Stimulated activated CD4-positive, alpha-beta T cell treated with anti-CD3 and anti-CD28 coated beads, Interleukin-15, amount 100 ng/mL, for 48 hours (primary cell): Measurements from ENCODE around the gene AGPAT4.

Source experiments
- DNase-seq, 2 donors: peaks; one replicate each; pipeline ENCODE4 v3.0.0-alpha.2; 2020; ENCODE audit warnings: low read depth in 2 of 2

AGPAT4 gene

DNA sequence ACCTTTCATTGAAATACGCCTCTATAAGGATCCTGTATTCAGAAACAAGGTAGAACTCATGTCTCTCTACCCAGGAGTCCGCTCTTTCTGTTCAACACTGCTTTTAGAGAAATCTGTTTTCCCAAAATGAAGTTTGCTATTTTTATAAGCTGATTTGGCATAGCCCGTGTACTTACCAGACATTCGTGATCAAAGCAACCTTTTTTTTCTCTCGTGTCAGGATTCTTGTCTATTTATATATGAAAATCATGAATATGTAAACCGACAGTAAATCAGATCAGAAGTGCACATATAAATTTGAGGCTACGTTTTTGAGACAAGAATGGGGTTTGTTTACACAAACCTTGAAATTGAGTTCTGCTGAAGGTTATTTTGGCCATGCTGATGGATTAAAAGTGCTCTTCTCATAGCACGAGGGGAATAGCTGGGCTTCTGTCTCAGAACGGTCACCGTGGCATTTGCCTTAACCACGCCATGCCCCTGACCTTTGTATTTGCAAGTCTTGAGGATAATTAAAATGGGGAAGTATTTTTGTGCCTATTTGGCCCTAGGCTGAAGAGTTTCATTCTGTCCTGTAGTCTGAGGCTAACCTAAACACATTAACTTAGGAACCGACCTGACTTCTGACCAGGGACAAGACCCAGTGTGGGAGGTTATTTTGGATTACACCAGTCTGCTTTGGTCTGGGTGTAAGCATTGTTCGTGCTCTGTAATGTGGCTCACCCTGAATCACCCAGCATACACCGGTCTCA is 163.7 kb downstream of the AGPAT4 start:
- DNase-seq: no peak

DNA sequence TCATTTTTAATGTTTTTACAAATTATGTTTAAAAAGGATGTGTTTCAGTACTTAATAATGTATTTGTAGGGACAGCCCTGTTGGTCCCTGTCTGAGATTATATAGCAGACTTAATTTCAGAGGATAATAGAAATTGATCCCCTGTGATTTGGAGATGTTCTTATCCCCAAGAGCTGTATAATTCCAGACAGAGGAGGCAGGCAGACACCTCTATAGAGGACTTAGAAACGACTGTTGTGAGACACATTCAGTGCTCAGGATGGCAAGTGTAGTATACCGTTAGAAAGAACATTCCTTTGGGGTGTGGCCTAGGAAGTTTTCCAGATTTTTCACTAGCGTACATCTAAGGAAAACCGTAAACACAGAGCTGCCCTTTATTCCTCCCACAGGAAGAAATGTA is 164.5 kb downstream of the AGPAT4 start:
- no peak for DNase-seq

DNA sequence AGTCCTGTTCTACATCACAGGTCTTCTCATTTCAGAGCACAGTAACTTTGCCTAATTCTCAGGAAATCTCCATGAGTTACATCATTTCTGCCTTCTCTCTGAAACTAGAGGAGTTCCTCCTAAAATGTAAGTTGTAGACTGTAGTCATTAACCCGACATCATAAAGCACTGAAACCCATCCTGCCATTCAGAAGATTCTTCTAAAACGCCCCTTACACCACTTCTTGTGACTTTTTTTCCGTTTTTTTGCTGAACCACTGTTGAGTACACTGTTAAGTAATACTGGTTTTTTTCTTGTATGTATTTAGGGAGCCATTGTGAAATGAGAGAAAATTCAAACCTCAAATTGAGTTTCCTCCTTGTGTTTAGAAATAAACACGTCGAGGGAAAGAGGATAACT is 164.9 kb downstream of the AGPAT4 start:
- DNase-seq: no peak

DNA sequence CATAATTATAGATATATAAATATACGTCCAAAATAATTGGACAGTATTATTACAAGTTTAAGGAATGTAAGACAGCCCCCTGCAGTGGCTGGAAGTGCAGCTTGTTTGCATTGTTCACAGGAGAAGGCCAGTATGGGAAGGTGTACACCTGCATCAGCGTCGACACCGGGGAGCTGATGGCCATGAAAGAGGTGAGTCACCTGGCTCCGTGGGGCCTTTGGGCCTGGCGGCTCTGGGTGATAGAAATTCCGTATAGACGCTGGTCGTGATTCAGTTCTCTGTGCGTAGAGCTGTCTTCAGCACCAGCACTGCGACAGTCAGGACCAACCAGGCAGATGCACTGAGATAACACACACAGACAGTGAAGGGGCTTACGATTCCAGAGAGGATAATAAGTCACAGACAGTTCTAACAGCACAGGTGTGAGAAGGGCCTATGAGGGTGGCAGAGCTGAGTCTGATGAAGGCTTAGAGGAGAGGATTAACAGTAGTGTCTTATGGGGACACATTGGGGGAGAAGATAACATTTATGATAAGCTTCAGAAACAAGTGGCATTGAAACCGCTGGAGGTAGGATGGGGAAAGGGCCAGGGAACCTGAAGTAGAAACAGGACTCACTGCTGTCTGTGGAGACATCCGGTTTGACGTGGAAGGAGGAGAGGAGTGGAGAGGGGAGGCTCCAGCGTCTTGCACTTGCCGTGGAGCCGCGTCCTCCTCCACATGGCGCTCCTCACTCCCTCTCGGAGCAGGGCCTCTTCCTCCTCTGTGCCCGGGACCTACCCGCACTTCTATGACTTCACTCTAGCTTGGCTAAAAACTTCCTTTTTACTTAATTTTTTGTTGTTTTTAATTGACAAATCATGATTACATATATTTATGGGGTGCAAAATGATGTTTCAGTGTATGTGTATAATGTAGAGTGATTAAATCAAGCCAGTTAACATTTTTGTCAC is 165.8 kb downstream of the AGPAT4 start:
- no peak for DNase-seq

DNA sequence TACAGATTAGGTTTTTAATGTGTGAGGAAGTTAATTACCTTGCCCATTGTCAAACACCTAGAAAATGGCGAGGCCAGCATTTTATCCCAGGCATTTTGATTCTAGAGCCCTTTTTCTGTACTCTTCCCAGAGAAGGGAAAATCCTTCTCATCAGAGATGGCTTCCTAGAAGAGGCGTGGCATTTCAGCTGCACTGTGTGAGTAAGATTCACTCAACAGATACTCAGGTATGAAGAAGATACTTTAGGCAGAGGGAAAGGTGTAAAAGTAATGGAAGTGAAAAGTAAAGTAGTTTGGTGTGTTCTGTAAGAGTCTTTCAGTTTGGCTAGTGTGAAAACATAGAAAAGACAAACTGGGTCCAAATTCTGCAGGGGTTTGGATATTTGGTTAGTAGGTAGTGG is 168.5 kb downstream of the AGPAT4 start:
- no peak for DNase-seq

DNA sequence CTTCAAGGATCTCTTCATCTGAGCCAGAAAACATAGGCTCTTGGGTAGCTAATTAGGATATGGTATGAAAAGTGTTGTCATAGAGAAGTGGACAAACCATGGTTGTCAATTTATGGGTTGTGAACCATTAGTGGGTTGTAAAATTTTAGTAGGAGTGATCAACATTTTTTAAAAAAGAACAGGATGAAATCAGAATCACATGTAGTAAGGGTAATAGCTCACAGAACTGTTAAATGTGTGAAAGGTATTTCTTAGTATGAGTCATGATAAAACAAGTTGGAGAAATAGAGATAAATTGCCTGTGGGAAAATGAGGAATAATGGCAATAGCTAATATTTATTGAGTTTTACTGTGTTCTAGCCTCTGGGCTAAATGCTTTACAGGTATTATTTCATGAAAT is 168.9 kb downstream of the AGPAT4 start:
- no peak for DNase-seq

DNA sequence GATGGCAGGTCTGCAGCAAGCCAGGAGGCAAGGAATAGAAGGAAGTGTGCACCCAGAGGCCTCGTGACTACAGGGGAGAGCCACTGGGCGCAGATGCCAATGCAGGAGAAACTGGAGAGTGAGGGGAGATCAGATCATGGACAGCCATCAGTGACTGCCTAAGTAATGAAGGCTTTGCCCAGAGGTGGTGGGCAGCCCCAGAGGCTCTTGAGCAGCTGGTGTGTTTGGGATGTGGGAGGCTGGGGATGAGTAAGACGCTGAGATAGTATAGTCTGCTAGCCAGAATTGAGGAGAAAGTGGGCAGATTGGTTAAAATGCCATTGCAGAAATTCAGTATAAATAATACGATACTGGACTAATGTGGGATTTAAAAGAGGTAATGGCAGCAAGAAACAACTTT is 170.4 kb downstream of the AGPAT4 start:
- no peak for DNase-seq

DNA sequence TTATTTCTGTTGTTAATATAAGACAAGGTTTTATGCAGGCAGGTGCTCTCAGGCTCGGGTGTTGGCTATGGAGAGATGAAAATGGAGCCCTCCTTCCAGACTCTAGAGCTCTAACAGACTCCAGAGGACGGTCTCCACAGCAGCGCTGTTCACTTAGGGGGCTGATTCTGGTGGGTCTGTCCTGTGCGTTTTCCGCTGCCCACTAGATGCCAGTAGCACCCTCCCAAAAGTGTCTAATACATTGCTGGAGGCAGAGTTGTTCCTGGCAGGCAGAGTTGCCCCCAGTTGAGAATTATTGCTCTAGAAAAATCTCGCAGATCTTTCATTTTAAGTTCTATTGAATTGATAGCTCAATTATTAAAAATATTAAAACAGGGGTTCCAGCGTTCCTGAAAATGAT is 172.3 kb downstream of the AGPAT4 start:
- DNase-seq: no peak

DNA sequence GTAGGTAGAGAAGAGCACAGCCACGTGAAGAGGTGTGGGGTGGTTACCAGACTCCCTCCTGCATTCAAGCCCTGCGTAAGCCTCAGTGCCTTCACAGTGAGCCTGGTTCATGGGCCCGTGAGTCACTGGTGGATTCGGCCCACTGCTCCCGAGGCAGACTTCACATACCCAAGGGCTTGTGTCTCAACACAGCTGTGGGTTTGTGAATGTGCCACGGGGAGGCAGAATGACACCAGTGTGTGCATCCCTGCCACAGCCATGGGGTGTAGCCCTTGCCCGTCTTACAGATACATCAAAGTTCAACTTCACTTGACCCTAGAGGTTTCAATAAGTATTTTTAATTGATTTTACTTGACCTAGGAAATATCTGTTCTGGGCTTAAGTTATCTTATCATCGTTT is 173.8 kb downstream of the AGPAT4 start:
- no peak for DNase-seq

DNA sequence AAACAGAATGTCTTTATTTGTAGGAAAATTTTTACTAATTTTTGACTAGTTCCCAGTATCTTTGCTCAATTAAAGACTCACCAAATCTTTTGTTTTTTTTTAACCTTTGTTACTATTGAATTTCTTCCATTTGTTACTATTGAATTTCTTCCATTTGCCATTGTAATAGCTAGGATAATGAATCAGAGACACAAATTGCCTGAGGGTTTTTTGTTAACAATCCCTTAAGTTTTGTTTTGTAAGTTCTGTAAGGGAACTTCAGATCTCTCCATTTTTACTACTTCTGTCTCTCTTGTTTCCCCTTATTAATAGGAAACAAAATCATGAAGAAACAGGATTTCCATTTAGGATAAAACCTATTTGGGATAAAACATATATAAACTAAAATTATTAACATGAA is 177.9 kb downstream of the AGPAT4 start:
- no peak for DNase-seq

DNA sequence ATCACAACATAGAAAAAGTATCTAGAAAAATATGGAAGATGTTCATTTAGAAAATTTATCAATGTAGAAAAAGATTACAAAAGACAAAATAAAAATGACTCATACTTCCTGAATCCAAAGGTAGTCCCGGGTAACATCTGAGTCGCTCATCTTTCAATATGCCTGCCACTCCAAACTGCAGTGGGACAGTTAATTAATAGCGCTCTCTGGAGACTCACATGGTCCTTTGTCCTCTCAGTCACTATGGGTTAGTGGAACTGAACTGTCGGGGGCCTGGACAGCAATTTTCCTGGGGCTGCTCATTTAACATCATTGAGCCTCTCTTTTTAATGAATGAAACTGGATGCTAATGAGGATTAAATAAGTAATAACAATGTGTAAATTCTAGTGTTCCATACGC is 178.9 kb downstream of the AGPAT4 start:
- DNase-seq: no peak

DNA sequence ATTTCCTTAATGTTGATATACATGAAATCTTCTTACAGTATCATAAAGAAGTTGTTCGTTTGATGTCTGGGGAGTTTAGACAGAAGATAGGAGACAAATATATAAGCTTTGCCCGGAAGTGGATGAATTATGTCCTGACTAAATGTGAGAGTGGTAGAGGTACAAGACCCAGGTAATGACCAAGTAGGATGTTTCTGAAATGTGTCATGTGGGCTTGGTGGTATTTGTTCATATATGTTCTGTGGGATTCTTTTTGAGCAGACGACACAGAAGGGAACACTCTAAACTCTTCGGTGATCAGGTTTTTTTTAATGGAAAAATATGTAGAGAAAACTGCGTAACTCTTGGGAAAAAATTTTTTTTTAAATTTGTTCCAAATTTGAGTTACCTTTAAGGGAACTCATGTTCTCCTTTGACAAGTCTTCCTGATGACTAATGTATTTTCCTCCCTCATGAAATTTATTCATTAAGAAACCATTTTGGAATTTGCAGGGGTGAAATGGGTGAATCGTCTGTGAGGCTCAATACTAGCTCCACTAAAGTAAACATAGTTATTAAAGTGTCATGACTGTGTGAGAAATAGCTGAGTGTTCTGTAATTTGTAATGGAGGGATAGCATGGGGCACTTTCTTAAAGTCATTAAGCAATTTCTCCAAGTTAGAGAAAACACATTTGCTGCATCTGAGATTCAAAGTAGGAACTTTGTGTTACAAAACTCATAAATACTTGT is 181.7 kb downstream of the AGPAT4 start:
- DNase-seq: no peak

DNA sequence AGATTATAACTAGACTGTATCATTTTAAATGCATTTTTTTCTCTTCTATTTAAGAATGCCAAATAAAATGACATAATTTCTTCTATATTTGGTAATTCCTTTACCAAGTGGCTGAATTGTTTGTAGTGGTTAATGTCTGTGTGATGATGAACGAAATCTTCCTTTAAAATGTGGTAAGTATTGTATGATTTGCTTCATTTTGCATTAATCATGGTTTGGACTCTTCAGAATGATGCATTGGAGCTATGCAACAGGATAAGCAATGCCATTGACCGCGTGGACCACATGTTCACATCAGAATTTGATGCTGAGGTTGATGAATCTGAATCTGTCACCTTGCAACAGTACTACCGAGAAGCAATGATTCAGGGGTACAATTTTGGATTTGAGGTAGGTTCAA is 182.7 kb downstream of the AGPAT4 start:
- DNase-seq: no peak

DNA sequence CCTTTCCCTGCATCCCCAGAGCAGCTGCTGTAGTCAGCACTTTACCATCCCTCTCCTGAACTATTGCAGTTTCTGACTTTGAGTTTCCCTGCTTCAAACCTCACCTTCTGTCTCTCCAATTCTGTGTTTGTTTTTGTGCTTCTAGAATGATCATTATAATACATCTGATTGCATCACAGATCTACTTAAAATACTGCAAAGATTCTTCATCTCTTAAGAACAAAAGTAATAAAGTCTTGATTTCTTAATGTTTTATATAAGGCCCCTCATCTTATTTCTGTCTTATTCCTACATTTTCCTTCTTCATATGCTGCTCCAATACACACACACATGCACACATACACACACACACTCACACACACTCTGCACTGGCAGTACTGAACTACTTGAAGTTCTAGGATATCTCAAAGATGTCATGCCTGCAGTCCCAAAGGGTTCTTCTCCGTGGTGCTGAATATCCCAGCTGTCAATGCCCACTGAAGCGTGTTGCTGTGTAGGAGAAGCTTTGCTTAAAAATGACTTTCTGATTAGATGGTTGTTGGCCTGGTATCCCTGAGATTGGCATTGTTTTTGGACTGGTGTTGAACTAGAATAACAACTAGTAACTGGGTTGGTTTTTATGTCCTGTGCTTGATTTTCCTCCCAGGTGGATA is 185.1 kb downstream of the AGPAT4 start:
- no peak for DNase-seq

DNA sequence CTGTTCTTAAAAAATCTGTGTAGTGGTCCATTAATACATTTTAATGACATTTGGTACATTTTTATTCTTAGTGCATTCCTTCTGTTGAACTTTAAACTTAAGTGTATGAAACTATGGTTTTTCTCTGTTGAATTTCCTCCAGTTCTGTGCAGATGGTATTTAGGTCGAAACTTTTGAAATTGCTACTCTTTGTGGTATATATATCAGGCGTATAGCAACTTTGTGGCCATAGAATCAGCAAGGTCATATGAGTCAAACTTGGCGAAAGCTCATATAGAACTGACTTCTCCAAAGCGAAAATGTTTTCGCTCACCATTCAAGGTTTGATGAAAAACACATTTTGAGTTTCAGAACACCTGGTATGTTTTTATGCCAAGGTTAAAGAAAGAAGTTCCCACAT is 188.6 kb downstream of the AGPAT4 start:
- no peak for DNase-seq

DNA sequence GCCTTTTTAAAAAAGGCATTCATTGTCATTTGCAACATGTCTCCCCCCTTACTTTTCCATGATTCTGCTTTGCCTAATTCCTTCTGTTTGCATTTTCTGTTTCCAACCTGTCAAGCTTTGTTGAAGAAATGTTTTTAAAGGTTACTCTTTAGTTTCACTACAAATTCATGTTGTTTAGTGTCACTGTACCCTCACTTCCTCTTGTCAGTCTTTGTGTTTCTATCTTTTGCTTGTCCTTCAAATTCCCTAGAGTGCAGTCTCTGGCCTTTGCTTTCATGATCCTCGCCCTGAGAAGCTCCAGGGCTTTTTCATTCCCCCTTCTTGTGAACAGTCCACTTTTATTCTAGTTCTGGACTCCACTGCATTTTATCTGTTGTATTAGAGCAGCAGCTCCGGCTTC is 191.6 kb downstream of the AGPAT4 start:
- no peak for DNase-seq

DNA sequence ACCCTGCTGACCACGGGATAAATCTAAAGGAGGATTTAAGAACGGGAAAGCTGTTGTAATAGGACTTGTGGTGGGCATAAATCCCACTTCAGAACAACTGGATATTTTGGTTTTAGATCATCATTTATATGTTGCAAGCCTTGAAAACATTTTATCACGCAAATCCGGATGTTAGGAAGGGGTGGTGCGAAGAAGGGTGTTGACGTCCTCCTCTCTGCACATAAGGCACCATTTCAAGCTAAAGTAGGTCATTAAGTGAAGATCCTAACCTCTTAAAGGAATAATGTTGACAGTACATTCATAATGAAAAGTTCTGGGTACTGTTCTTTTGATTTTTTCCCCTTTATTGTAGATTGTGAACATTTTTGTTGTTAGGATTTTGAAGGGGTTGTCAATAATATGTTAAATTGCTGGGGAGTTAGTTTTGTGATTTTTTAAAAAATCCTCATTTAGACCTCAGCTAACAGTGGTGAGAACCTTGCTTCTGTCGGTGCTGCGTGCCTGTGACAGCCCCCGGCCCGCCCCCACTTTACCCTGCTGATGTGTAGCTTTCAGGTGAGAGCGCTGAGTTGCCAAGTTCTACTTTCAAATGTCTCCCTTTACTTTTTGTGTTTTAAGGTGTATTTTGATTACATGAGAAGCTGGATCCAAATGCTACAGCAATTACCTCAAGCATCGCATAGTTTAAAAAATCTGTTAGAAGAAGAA is 193.4 kb downstream of the AGPAT4 start:
- DNase-seq: no peak
